Hippocampal formation (tissue), 2 donors: Measurements from ENCODE around the gene NVL.

Experiments
- DNase-seq, 2 donors: peaks; one replicate each; lab custom pipeline; 2025; lab: John Stamatoyannopoulos, UW

Gene NVL

GRCh38 chr1:224196813-224197600 lies 133.0 kb downstream of the NVL start:
- DNase-seq, result no peak

GRCh38 chr1:224193319-224193966 lies 136.5 kb downstream of the NVL start:
- no peak for DNase-seq

GRCh38 chr1:224192082-224192788 lies 137.7 kb downstream of the NVL start:
- DNase-seq, result no peak

GRCh38 chr1:224189561-224189960 lies 140.4 kb downstream of the NVL start:
- DNase-seq, result no peak

- DNase-seq, result no peak
Measured at GRCh38 chr1:224188286-224188685, 141.7 kb downstream of the NVL start.

GRCh38 chr1:224185208-224185607 lies 144.8 kb downstream of the NVL start:
- no peak for DNase-seq

- peak; percentile 65 to 69 for DNase-seq
Measured at GRCh38 chr1:224183591-224184312, 146.2 kb downstream of the NVL start.

- DNase-seq, result peak; percentile 81 to 83
Measured at GRCh38 chr1:224182866-224183590, 146.9 kb downstream of the NVL start, which contains the start of gene DEGS1. TSS of gene DEGS1 (plus strand) at chr1:224183240. CDS start at chr1:224183337, 97 bp downstream.

GRCh38 chr1:224182057-224182865 lies 147.7 kb downstream of the NVL start:
- no peak for DNase-seq

GRCh38 chr1:224181453-224181810 lies 148.5 kb downstream of the NVL start:
- DNase-seq, result no peak

GRCh38 chr1:224180783-224181452 lies 149.1 kb downstream of the NVL start:
- no peak for DNase-seq

- DNase-seq, result no peak
Measured at GRCh38 chr1:224178894-224179293, 151.1 kb downstream of the NVL start.

- no peak for DNase-seq
Measured at GRCh38 chr1:224177356-224177999, 152.5 kb downstream of the NVL start.
